Panc1 (cell line): Measurements from ENCODE around the gene TICAM2. TPM values are rescaled to one million over a fixed set of nuclear protein-coding genes. Genes with fewer than 3 reads are reported as not detected.

Experiments used
- ATAC-seq: fragments of 200-7000 bp; cut with Tn5 transposase; 2 replicates; pipeline ENCODE4 v1.9.1; 2020; ENCODE audit warnings: mild to moderate bottlenecking, moderate library complexity
- BruUV-seq: library from RNA; stranded (reverse); fragments of 400-500 nt; replicated peaks from 2 replicates; lab custom pipeline; 2021; lab: Mats Ljungman, UMichigan
- CTCF ChIA-PET: fragments of 300-600 bp; sonication (Branson Sonifier 250); formaldehyde crosslinking; loops from one replicate; lab custom pipeline; 2022; ENCODE audit warnings: antibody characterized with exemption; lab: Charles Lee
- POLR2A ChIA-PET: fragments of 300-600 bp; sonication (Branson Sonifier 250); formaldehyde crosslinking; loops from one replicate; lab custom pipeline; 2022; ENCODE audit warnings: antibody characterized with exemption; lab: Charles Lee
- DNase-seq: peaks from one replicate; pipeline ENCODE4 v3.0.0-alpha.2; 2010; ENCODE audit warnings: low read depth, low spot score
- H3K27ac ChIP-seq: 2 replicates; pipeline ENCODE4 v1.5.1; 2011; ENCODE audit warnings: mild to moderate bottlenecking, low read length, inconsistent platforms
- H3K27me3 ChIP-seq: fragments of 200-500 bp; sonication (Bioruptor generic); 2 replicates; pipeline ENCODE4 v1.6.0; 2014; ENCODE audit warnings: low read length, inconsistent platforms; ENCODE audit not compliant: control insufficient read depth, insufficient read depth
- H3K36me3 ChIP-seq: fragments of 200-500 bp; sonication (Bioruptor generic); 2 replicates; pipeline ENCODE4 v1.5.1; 2014; ENCODE audit warnings: inconsistent platforms, mild to moderate bottlenecking, low read length, moderate library complexity; ENCODE audit not compliant: control insufficient read depth, insufficient read depth
- H3K4me1 ChIP-seq: 2 replicates; pipeline ENCODE4 v1.5.1; 2011; ENCODE audit warnings: inconsistent platforms, mild to moderate bottlenecking, low read length, moderate library complexity; ENCODE audit not compliant: control insufficient read depth, insufficient read depth
- H3K4me3 ChIP-seq, 2 experiments: 2 replicates each; pipeline ENCODE4 v1.5.1; 2011 to 2012; ENCODE audit warnings: low read depth in 2 of 2, low read length in 2 of 2, mild to moderate bottlenecking in 2 of 2, inconsistent platforms in 1 of 2, moderate library complexity in 1 of 2
- H3K9me3 ChIP-seq: fragments of 200-500 bp; sonication (Bioruptor generic); 2 replicates; pipeline ENCODE4 v1.5.1; 2014; ENCODE audit warnings: low read depth, mild to moderate bottlenecking, inconsistent platforms, low read length, moderate library complexity; ENCODE audit not compliant: control insufficient read depth, insufficient read depth
- POLR2AphosphoS5 ChIP-seq: IDR thresholded peaks from 2 replicates; pipeline ENCODE4 v1.6.1; 2012; ENCODE audit warnings: mild to moderate bottlenecking, low read depth, low read length, moderate library complexity
- REST ChIP-seq, 2 experiments: IDR thresholded peaks; 2 replicates each; pipeline ENCODE4 v1.6.1; 2011 to 2012; ENCODE audit warnings: low read depth in 2 of 2, control low read depth in 1 of 2, low read length in 1 of 2, mild to moderate bottlenecking in 1 of 2, moderate library complexity in 1 of 2; ENCODE audit not compliant: insufficient read depth in 1 of 2
- SIN3A ChIP-seq: IDR thresholded peaks from 2 replicates; pipeline ENCODE4 v1.6.1; 2012; ENCODE audit warnings: low read depth, mild to moderate bottlenecking, low read length, moderate library complexity, borderline replicate concordance; ENCODE audit not compliant: insufficient read depth
- TCF7L2 ChIP-seq: IDR thresholded peaks from 2 replicates; pipeline ENCODE4 v1.6.1; 2011; ENCODE audit warnings: mild to moderate bottlenecking, low read depth, low read length, inconsistent platforms
- in situ Hi-C: cut with HindIII; loops from 2 replicates; pipeline ENCODE4 v1.10.0; 2016; ENCODE audit warnings: low sequenced_read_pairs, low pct_unique_long_range_greater_than_20kb
- intact Hi-C: fragments of 100-400 bp; cut with micrococcal nuclease; formaldehyde crosslinking; loops from one replicate; pipeline ENCODE4 v1.10.0; 2022; ENCODE audit not compliant: unreplicated experiment
- total RNA-seq: library from RNA; stranded (reverse); gene quantifications from one replicate; pipeline ENCODE4 v1.2.1, GENCODE V29; 2021; ENCODE audit not compliant: unreplicated experiment
- TF ChIP-seq, protein P1 (sequence below): fragments of 450-650 bp; IDR thresholded peaks from 2 replicates; pipeline ENCODE4 v1.5.1; 2017; ENCODE audit warnings: mild to moderate bottlenecking

TICAM2 gene
- total RNA-seq, 1 experiment from 2014 or later, result 1.6 TPM

DNA sequence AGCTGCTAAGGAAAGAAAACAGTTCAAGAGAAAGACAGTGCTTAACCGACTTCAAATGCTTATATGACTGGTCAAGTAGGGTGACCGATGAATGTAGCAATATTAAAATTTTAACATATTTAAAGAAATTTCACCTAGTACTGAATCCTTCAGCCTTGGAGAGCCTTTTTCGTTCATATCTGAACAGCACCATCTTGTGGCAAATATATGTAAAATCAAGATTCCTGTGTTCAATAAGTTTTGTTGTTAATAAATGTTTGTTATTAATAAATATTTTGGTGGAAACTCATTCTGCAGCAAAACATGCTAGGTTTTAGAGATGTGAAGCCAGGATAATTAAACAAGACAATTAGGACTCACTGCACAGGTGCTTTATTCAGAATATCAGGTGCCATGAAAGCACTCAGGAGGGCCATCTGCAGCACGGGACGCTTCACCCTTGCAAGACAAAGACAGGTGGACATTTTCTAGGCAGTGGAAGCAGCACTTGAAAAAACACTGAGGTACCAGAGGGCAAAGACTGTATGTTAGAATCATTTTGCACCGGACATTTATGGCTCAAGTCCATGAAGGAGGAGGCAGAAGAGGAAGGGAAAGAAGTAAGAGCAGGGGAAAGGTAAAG, 15.6 kb downstream of the TICAM2 start:
- H3K36me3 ChIP-seq, result no peaks in the 10 kb centered on the region

DNA sequence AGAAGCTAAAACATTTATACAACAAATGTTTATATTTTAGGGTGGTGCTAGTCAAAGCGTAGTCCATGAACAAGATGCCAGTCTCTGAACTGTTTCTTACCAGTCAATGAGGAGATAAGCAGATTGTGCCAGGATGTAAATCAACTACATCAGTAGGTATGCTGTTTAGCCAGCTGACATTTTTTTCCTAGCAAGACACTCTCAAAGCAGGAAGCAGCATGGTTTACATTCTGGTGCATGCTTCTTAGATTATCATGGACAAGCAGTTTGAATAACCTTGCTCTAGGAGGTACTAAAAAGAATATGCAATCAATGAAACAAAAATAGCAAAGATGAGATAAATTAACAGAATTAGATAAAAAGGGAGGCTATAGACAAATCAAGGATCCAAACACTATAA, 17.0 kb downstream of the TICAM2 start:
- no TSS peak for BruUV-seq
- TF ChIP-seq REST (IDR thresholded peaks at IDR 0.05; ENCODE audit: insufficient read depth in 1 of 2, low read depth in 2 of 2, low read length in 1 of 2) (no peak), POLR2AphosphoS5 (no peak), SIN3A (no peak), TCF7L2 (no peak)
- TF ChIP-seq, protein P1, sequence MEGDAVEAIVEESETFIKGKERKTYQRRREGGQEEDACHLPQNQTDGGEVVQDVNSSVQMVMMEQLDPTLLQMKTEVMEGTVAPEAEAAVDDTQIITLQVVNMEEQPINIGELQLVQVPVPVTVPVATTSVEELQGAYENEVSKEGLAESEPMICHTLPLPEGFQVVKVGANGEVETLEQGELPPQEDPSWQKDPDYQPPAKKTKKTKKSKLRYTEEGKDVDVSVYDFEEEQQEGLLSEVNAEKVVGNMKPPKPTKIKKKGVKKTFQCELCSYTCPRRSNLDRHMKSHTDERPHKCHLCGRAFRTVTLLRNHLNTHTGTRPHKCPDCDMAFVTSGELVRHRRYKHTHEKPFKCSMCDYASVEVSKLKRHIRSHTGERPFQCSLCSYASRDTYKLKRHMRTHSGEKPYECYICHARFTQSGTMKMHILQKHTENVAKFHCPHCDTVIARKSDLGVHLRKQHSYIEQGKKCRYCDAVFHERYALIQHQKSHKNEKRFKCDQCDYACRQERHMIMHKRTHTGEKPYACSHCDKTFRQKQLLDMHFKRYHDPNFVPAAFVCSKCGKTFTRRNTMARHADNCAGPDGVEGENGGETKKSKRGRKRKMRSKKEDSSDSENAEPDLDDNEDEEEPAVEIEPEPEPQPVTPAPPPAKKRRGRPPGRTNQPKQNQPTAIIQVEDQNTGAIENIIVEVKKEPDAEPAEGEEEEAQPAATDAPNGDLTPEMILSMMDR, result no peak
- H3K27ac ChIP-seq, result no peak overlapping the region
- H3K4me3 ChIP-seq, result no peak overlapping the region
- no peaks in the 10 kb centered on the region for H3K4me1 ChIP-seq
- H3K9me3 ChIP-seq, result no peaks in the 10 kb centered on the region
- ATAC-seq (no peak), DNase-seq (no peak)
- H3K27me3 ChIP-seq, result no peaks in the 10 kb centered on the region
- CTCF ChIA-PET, result no interaction called here
- in situ Hi-C loops, result no loop called here
- H3K36me3 ChIP-seq, result no peaks in the 10 kb centered on the region
- intact Hi-C loops, result no loop called here
- POLR2A ChIA-PET, result no interaction called here

More for the DNA sequence above, 15.6 kb downstream of the TICAM2 start:
- intact Hi-C loops, result loop anchor here (1.0 kb wide), 1 partner anchor 277 kb away; no protein-coding TSS in a partner anchor
- Histone ChIP-seq H3K27ac (no peak overlapping the region), H3K27me3 (no peaks in the 10 kb centered on the region), H3K4me3 (no peak overlapping the region), H3K4me1 (no peaks in the 10 kb centered on the region), H3K9me3 (no peaks in the 10 kb centered on the region)
- TF ChIP-seq, protein P1, result peak; percentile 67
- no peak for TF ChIP-seq POLR2AphosphoS5
- no TSS peak for BruUV-seq
- DNase-seq (no peak), ATAC-seq (0 out of 2 replicates have a peak, but pooled peaks have one; percentile 38)
- ChIA-PET POLR2A (no interaction called here), CTCF (no interaction called here)
- in situ Hi-C loops, result no loop called here
